Activated CD4-positive, alpha-beta T cell treated with anti-CD3 and anti-CD28 coated beads for 4 hours (primary cell): ENCODE results near the gene MASP1.
"Not testable (repeated sequence)": the region's sequence is repeated elsewhere in the genome, so short reads cannot be mapped to it uniquely, and the experiment has no call there.

Source experiments
- DNase-seq, 2 donors: peaks; one replicate each; pipeline ENCODE4 v3.0.0-alpha.2; 2020

The MASP1 gene

GRCh38 chr3:187264911-187265310 lies 26.6 kb downstream of the MASP1 start:
- DNase-seq = no peak

GRCh38 chr3:187264021-187264420 lies 27.5 kb downstream of the MASP1 start:
- no peak for DNase-seq

GRCh38 chr3:187263270-187263669 lies 28.3 kb downstream of the MASP1 start:
- DNase-seq = no peak

GRCh38 chr3:187262360-187262759 lies 29.2 kb downstream of the MASP1 start:
- DNase-seq = no peak

GRCh38 chr3:187261541-187261969 lies 30.0 kb downstream of the MASP1 start:
- no peak for DNase-seq

GRCh38 chr3:187259171-187259570 lies 32.4 kb downstream of the MASP1 start:
- no peak for DNase-seq

- no peak for DNase-seq
These were observed 33.4 kb downstream of the MASP1 start for GRCh38 chr3:187257992-187258692.

GRCh38 chr3:187257471-187257870 lies 34.1 kb downstream of the MASP1 start:
- no peak for DNase-seq

- DNase-seq = no peak
These were observed 35.4 kb downstream of the MASP1 start for GRCh38 chr3:187256051-187256616.

GRCh38 chr3:187255314-187255713 lies 36.2 kb downstream of the MASP1 start:
- DNase-seq = no peak

GRCh38 chr3:187252311-187252710 lies 39.2 kb downstream of the MASP1 start:
- DNase-seq = no peak

GRCh38 chr3:187251599-187251998 lies 39.9 kb downstream of the MASP1 start:
- DNase-seq = no peak

GRCh38 chr3:187247398-187247797 lies 44.1 kb downstream of the MASP1 start:
- DNase-seq = no peak

GRCh38 chr3:187243933-187244524 lies 47.5 kb downstream of the MASP1 start:
- DNase-seq = no peak

GRCh38 chr3:187242900-187243299 lies 48.6 kb downstream of the MASP1 start:
- no peak for DNase-seq

- DNase-seq = no peak
These were observed 49.1 kb downstream of the MASP1 start for GRCh38 chr3:187242435-187242834.

GRCh38 chr3:187238835-187239234 lies 52.7 kb downstream of the MASP1 start:
- DNase-seq = not testable (repeated sequence)

- DNase-seq = no peak
These were observed 53.3 kb downstream of the MASP1 start for GRCh38 chr3:187238239-187238638.

GRCh38 chr3:187237741-187238140 lies 53.8 kb downstream of the MASP1 start:
- no peak for DNase-seq

- no peak for DNase-seq
These were observed 54.6 kb downstream of the MASP1 start for GRCh38 chr3:187236962-187237361.

- DNase-seq = no peak
These were observed 61.5 kb downstream of the MASP1 start for GRCh38 chr3:187230011-187230410.

- DNase-seq = no peak
These were observed 62.8 kb downstream of the MASP1 start for GRCh38 chr3:187228740-187229139.

- no peak for DNase-seq
These were observed 63.8 kb downstream of the MASP1 start for GRCh38 chr3:187227658-187228258.

GRCh38 chr3:187223799-187224198 lies 67.7 kb downstream of the MASP1 start:
- no peak for DNase-seq
